ENCODE results near the gene PTPN23.

DNA sequence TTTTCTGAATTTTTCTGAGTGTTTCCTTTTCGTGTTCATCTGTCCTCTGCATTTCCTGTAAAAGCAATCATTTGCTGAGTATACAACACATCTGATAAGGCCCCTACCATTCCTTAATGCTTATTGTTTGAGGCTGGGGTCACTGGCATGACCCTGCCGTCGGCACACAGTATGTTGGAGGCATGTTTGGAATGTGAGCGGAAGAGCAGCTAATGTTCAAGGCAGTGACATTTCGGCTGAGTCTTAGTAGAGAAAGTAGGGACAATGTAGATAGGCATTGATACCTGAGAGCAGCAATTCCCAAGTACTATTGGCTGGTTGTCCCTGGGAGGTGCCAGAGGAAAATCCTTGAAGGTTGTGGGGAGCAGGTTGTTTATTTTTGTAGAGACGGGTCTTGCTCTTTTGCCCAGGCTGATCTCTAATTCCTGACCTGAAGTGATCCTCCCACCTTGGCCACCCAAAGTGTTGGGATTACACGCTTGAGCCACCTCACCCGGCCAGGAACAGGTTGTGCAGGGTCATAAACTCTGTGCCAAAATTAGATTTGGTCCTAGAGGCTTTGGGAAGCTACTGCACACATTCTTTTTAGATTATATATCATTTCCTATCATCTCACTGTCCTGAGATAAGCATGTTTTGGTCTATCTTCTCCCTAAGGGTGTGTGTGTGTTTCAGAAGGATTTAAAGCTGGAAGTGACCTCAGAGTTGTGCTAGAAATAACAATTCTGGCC is 13.5 kb downstream of the PTPN23 start:
- TF ChIP-seq, protein P1, sequence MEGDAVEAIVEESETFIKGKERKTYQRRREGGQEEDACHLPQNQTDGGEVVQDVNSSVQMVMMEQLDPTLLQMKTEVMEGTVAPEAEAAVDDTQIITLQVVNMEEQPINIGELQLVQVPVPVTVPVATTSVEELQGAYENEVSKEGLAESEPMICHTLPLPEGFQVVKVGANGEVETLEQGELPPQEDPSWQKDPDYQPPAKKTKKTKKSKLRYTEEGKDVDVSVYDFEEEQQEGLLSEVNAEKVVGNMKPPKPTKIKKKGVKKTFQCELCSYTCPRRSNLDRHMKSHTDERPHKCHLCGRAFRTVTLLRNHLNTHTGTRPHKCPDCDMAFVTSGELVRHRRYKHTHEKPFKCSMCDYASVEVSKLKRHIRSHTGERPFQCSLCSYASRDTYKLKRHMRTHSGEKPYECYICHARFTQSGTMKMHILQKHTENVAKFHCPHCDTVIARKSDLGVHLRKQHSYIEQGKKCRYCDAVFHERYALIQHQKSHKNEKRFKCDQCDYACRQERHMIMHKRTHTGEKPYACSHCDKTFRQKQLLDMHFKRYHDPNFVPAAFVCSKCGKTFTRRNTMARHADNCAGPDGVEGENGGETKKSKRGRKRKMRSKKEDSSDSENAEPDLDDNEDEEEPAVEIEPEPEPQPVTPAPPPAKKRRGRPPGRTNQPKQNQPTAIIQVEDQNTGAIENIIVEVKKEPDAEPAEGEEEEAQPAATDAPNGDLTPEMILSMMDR (IDR thresholded peaks at IDR 0.05) = no peak
- no peak for TF ChIP-seq POLR2A (IDR thresholded peaks at IDR 0.05)

Data from lower leg skin (tissue), 3 donors.